Thoracic aorta endothelial cell (primary cell): ENCODE results near the gene PRAMEF20. TPM values are rescaled to one million over a fixed set of nuclear protein-coding genes. Genes with fewer than 3 reads are reported as not detected.

Experiments used
- total RNA-seq: library from RNA; depleted of rRNA; stranded (reverse); fragments of >200 nt; gene quantifications from 2 replicates; pipeline ENCODE4 v1.2.3, GENCODE V29; 2012

The PRAMEF20 gene
- total RNA-seq, result not detected in 2 replicates

DNA sequence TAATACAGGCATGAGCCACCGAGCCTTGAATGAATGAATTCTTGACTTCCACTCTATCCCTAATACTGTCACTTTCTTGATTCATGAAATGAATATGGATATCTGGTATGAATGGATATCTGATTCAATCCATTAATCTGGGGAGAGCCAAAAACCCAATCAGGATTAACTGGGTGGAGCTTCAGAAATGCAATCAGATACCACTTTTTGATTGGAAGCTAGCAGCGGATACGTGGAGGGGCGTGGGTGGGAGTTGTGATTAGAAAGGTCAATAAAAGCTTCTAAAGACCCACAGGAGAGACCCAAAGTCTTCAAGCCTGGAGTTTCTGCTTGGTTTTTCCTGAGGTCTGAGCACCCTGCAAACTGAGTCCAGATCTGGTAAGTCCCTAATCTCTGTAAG, at the start of gene PRAMEF20:
TSS of gene PRAMEF20 (plus strand) at position 301 of the 400 bp plus-strand sequence. CDS start 5,905 bp downstream, outside the sequence.

GRCh38 chr1:13389332-13389731, 20.9 kb upstream of the PRAMEF20 start, which contains the start of gene PRAMEF17:
TSS of gene PRAMEF17 (plus strand) at chr1:13389632. CDS start at chr1:13389658, 26 bp downstream.

Other genes starting within 250 kb of the PRAMEF20 start
- gene HNRNPCL4, start 244.8 kb upstream of the PRAMEF20 start, total RNA-seq, result not detected in 2 replicates
- gene PRAMEF9, start 238.6 kb upstream of the PRAMEF20 start, total RNA-seq, result not detected in 2 replicates
- gene PRAMEF13, start 209.0 kb upstream of the PRAMEF20 start, total RNA-seq, result not detected in 2 replicates
- gene PRAMEF18, start 184.3 kb upstream of the PRAMEF20 start, total RNA-seq, result not detected in 2 replicates
- gene PRAMEF5, start 156.3 kb upstream of the PRAMEF20 start, total RNA-seq, result not detected in 2 replicates
- gene PRAMEF8, start 125.3 kb upstream of the PRAMEF20 start, total RNA-seq, result not detected in 2 replicates
- gene PRAMEF33, start 106.9 kb upstream of the PRAMEF20 start, total RNA-seq, result not detected in 2 replicates
- not detected in 2 replicates for gene PRAMEF15, start 94.9 kb upstream of the PRAMEF20 start, total RNA-seq
- gene PRAMEF14, start 63.3 kb upstream of the PRAMEF20 start, total RNA-seq, result not detected in 2 replicates
- not detected in 2 replicates for gene PRAMEF19, start 38.5 kb upstream of the PRAMEF20 start, total RNA-seq
- not detected in 2 replicates for gene PRAMEF17, start 20.8 kb upstream of the PRAMEF20 start, total RNA-seq
- not detected in 2 replicates for gene LRRC38, start 103.6 kb downstream of the PRAMEF20 start, total RNA-seq
- gene PDPN, start 173.4 kb downstream of the PRAMEF20 start, total RNA-seq, result not detected in 2 replicates